Measurements from ENCODE around the gene NAA15. TPM values are rescaled to one million over a fixed set of nuclear protein-coding genes. Genes with fewer than 3 reads are reported as not detected.

Gene NAA15
- total and polyA plus RNA-seq, 7 donors, result 17.2 to 53.7 (median 43.0) TPM

- ATAC-seq (peak; percentile 96 to 97 (median 97)), DNase-seq (peak; percentile 98 to 99)
- TF ChIP-seq, protein P1, sequence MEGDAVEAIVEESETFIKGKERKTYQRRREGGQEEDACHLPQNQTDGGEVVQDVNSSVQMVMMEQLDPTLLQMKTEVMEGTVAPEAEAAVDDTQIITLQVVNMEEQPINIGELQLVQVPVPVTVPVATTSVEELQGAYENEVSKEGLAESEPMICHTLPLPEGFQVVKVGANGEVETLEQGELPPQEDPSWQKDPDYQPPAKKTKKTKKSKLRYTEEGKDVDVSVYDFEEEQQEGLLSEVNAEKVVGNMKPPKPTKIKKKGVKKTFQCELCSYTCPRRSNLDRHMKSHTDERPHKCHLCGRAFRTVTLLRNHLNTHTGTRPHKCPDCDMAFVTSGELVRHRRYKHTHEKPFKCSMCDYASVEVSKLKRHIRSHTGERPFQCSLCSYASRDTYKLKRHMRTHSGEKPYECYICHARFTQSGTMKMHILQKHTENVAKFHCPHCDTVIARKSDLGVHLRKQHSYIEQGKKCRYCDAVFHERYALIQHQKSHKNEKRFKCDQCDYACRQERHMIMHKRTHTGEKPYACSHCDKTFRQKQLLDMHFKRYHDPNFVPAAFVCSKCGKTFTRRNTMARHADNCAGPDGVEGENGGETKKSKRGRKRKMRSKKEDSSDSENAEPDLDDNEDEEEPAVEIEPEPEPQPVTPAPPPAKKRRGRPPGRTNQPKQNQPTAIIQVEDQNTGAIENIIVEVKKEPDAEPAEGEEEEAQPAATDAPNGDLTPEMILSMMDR (IDR thresholded peaks at IDR 0.05), result peak; percentile 5
- Histone ChIP-seq H3K36me3 (ENCODE audit: insufficient read depth in 1 of 2, low read depth in 1 of 2) (no peaks in the 10 kb centered on the region), H3K4me3 (peak overlapping the region; percentile 87), H3K27me3 (ENCODE audit: insufficient read depth in 3 of 3, low read length in 2 of 3) (no peaks in the 10 kb centered on the region), H3K27ac (peak overlapping the region; percentile 94), H3K4me1 (peaks cover 23% of the 10 kb centered on the region), H3K9me3 (no peaks in the 10 kb centered on the region)
- 0% methylated on average over 54 to 76 of the region's 76 CpGs for WGBS, 3 donors
- intact Hi-C loops (cut with DNase I), result no loop called here
Observed at GRCh38 chr4:139453371-139454110, 152.2 kb downstream of the NAA15 start.

GRCh38 chr4:139454111-139455045 lies 153.1 kb downstream of the NAA15 start, which contains the start of gene RAB33B:
Gene RAB33B (plus strand): TSS chr4:139454121. CDS start chr4:139454196, 75 bp downstream.
- Histone ChIP-seq H3K36me3 (ENCODE audit: insufficient read depth in 1 of 2, low read depth in 1 of 2) (no peaks in the 10 kb centered on the region), H3K4me1 (peaks cover 23% of the 10 kb centered on the region), H3K27me3 (ENCODE audit: insufficient read depth in 3 of 3, low read length in 2 of 3) (no peaks in the 10 kb centered on the region), H3K9me3 (no peaks in the 10 kb centered on the region), H3K27ac (peak within 1 kb of the TSS; percentile 94), H3K4me3 (peak within 1 kb of the TSS; percentile 87)
- 1 to 2% (median 1%) methylated on average over 41 to 46 of the region's 46 CpGs for WGBS, 3 donors
- ATAC-seq (peak; percentile 5 to 26 (median 12)), DNase-seq (no peak)
- TF ChIP-seq, protein P1 (IDR thresholded peaks at IDR 0.05), result no peak
- intact Hi-C loops (cut with DNase I), result loop anchor here in 1 of 2 donors (5.0 kb wide), 1 partner anchor 53 kb away; no protein-coding TSS in a partner anchor

- Histone ChIP-seq H3K27ac (peak overlapping the region; percentile 10), H3K4me1 (peaks cover 23% of the 10 kb centered on the region), H3K36me3 (ENCODE audit: insufficient read depth in 1 of 2, low read depth in 1 of 2) (no peaks in the 10 kb centered on the region), H3K4me3 (peak overlapping the region; percentile 87), H3K27me3 (ENCODE audit: insufficient read depth in 3 of 3, low read length in 2 of 3) (no peaks in the 10 kb centered on the region), H3K9me3 (no peaks in the 10 kb centered on the region)
- intact Hi-C loops (cut with DNase I), result loop anchor here in 1 of 2 donors (5.0 kb wide), 1 partner anchor 52 kb away; no protein-coding TSS in a partner anchor
- ATAC-seq, result no peak
- no peak for DNase-seq
- WGBS, 3 donors, result 42 to 58% (median 47%) methylated on average over 6 of the region's 6 CpGs
- TF ChIP-seq, protein P1 (IDR thresholded peaks at IDR 0.05), result no peak
Observed at GRCh38 chr4:139455126-139455538, 153.8 kb downstream of the NAA15 start.

DNA sequence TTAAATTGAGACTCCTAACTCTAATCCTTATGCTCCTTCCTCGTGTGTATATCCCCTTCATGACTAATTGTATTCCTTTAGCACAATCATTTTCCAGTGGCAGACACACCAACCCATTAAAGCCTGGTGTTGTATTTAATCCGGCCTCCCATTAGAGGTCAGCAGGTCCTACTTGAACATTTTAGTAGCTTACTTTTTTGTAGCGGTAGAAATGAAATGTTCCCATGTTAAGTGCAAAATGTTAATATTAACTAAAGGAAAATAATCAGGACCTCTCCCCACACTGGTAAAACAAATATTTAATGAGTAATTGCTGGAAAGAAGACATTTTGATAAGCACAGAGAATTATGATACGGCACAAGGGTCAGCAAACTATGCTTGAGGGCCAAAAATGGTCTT lies 156.0 kb downstream of the NAA15 start:
- Histone ChIP-seq H3K4me1 (peaks cover 23% of the 10 kb centered on the region), H3K27me3 (ENCODE audit: insufficient read depth in 3 of 3, low read length in 2 of 3) (no peaks in the 10 kb centered on the region), H3K36me3 (ENCODE audit: insufficient read depth in 1 of 2, low read depth in 1 of 2) (no peaks in the 10 kb centered on the region), H3K27ac (no peak overlapping the region), H3K9me3 (no peaks in the 10 kb centered on the region), H3K4me3 (no peak overlapping the region)
- WGBS, 3 donors, result 58 to 79% (median 60%) methylated on average over 4 of the region's 4 CpGs
- intact Hi-C loops (cut with DNase I), result loop anchor here in 1 of 2 donors (5.0 kb wide), 1 partner anchor 50 kb away; no protein-coding TSS in a partner anchor
- TF ChIP-seq, protein P1 (IDR thresholded peaks at IDR 0.05), result no peak
- DNase-seq (no peak), ATAC-seq (no peak)

Measured in psoas muscle (tissue), 8 donors.